SK-N-SH treated with all-trans-retinoic acid at 6 μM for 48 hours (cell line): ENCODE measurements around the gene TPRN.

Experiments used
- ATAC-seq: fragments of 200-7000 bp; cut with Tn5 transposase; 3 replicates; pipeline ENCODE4 v1.9.1; 2020; ENCODE audit warnings: mild to moderate bottlenecking, moderate library complexity
- ARNTL ChIP-seq: fragments of 450-650 bp; formaldehyde crosslinking; IDR thresholded peaks from 2 replicates; pipeline ENCODE4 v1.5.0; 2020; ENCODE audit warnings: low read depth, mild to moderate bottlenecking, moderate library complexity, borderline replicate concordance
- CREB5 ChIP-seq: fragments of 250-450 bp; sonication (Bioruptor Pico); IDR thresholded peaks from 2 replicates; pipeline ENCODE4 v1.5.1; 2020; ENCODE audit warnings: low read depth, mild to moderate bottlenecking, moderate library complexity
- ESRRG ChIP-seq: fragments of 250-450 bp; sonication (Bioruptor Pico); IDR thresholded peaks from 2 replicates; pipeline ENCODE4 v1.6.1; 2021; ENCODE audit warnings: mild to moderate bottlenecking
- GLIS3 ChIP-seq: fragments of 250-450 bp; sonication (Bioruptor Pico); IDR thresholded peaks from 2 replicates; pipeline ENCODE4 v1.5.0; 2020; ENCODE audit warnings: mild to moderate bottlenecking, moderate library complexity
- ISL1 ChIP-seq: fragments of 250-450 bp; sonication (Bioruptor Pico); IDR thresholded peaks from 2 replicates; pipeline ENCODE4 v2.1.2; 2022; ENCODE audit warnings: mild to moderate bottlenecking, moderate library complexity
- OSR1 ChIP-seq: fragments of 250-450 bp; sonication (Bioruptor Pico); IDR thresholded peaks from 2 replicates; pipeline ENCODE4 v1.8.0; 2022; ENCODE audit warnings: moderate library complexity, mild to moderate bottlenecking, inconsistent platforms
- PATZ1 ChIP-seq: fragments of 250-450 bp; sonication (Bioruptor Pico); IDR thresholded peaks from 2 replicates; pipeline ENCODE4 v1.8.0; 2020; ENCODE audit warnings: mild to moderate bottlenecking, moderate library complexity, borderline replicate concordance
- PPARA ChIP-seq: fragments of 250-450 bp; sonication (Bioruptor Pico); IDR thresholded peaks from 2 replicates; pipeline ENCODE4 v1.5.0; 2020; ENCODE audit warnings: mild to moderate bottlenecking, borderline replicate concordance
- RARB ChIP-seq: fragments of 250-450 bp; sonication (Bioruptor Pico); IDR thresholded peaks from 2 replicates; pipeline ENCODE4 v1.8.0; 2021; ENCODE audit warnings: mild to moderate bottlenecking, moderate library complexity
- SNAI2 ChIP-seq: fragments of 250-450 bp; sonication (Bioruptor Pico); IDR thresholded peaks from 2 replicates; pipeline ENCODE4 v1.5.0; 2020; ENCODE audit warnings: mild to moderate bottlenecking, moderate library complexity
- TCF4 ChIP-seq: fragments of 250-450 bp; sonication (Bioruptor Pico); IDR thresholded peaks from 2 replicates; pipeline ENCODE4 v1.8.0; 2021; ENCODE audit warnings: mild to moderate bottlenecking, moderate library complexity, borderline replicate concordance
- TOX ChIP-seq: fragments of 250-450 bp; sonication (Bioruptor Pico); IDR thresholded peaks from 2 replicates; pipeline ENCODE4 v1.8.0; 2021; ENCODE audit warnings: mild to moderate bottlenecking, moderate library complexity, borderline replicate concordance
- ZC3H10 ChIP-seq: fragments of 250-450 bp; sonication (Bioruptor Pico); IDR thresholded peaks from 2 replicates; pipeline ENCODE4 v1.5.1; 2021; ENCODE audit warnings: mild to moderate bottlenecking, moderate library complexity
- ZFP30 ChIP-seq: fragments of 450-650 bp; formaldehyde crosslinking; IDR thresholded peaks from 2 replicates; pipeline ENCODE4 v1.5.0; 2022; ENCODE audit warnings: mild to moderate bottlenecking, moderate library complexity
- ZNF565 ChIP-seq: fragments of 450-650 bp; formaldehyde crosslinking; conservative IDR thresholded peaks from 2 replicates; pipeline ENCODE4 v1.5.0; 2020; ENCODE audit warnings: low read depth, mild to moderate bottlenecking, moderate library complexity
- ZNF70 ChIP-seq: fragments of 450-650 bp; formaldehyde crosslinking; IDR thresholded peaks from 2 replicates; pipeline ENCODE4 v1.5.0; 2020; ENCODE audit warnings: mild to moderate bottlenecking, moderate library complexity
- TF ChIP-seq, protein P1 (sequence below): fragments of 250-450 bp; sonication (Bioruptor Pico); IDR thresholded peaks from 2 replicates; pipeline ENCODE4 v1.8.0; 2021; ENCODE audit warnings: low read depth, mild to moderate bottlenecking, moderate library complexity, borderline replicate concordance
- TF ChIP-seq, protein P2 (sequence below): fragments of 250-450 bp; sonication (Bioruptor Pico); IDR thresholded peaks from 2 replicates; pipeline ENCODE4 v1.5.1; 2021; ENCODE audit warnings: mild to moderate bottlenecking, moderate library complexity

The TPRN gene

GRCh38 chr9:137216188-137216965, 15.8 kb upstream of the TPRN start:
- ATAC-seq = no peak

GRCh38 chr9:137215196-137215986, 14.8 kb upstream of the TPRN start:
- no peak for ATAC-seq
- TF ChIP-seq PATZ1 (CRISPR knock-in tag) (no peak), CREB5 (CRISPR knock-in tag) (no peak), ARNTL (CRISPR knock-in tag) (no peak), RARB (no peak), PPARA (CRISPR knock-in tag) (no peak), GLIS3 (CRISPR knock-in tag) (no peak), ZC3H10 (no peak), TOX (no peak), OSR1 (CRISPR knock-in tag) (no peak), TCF4 (CRISPR knock-in tag) (no peak), ISL1 (CRISPR knock-in tag) (no peak), SNAI2 (CRISPR knock-in tag) (no peak)

More at GRCh38 chr9:137216188-137216965, 15.8 kb upstream of the TPRN start:
- TF ChIP-seq TCF4 (CRISPR knock-in tag) (no peak), ESRRG (CRISPR knock-in tag) (no peak)

- no peak for ATAC-seq
- no peak for TF ChIP-seq ISL1 (CRISPR knock-in tag)
- no peak for TF ChIP-seq TCF4 (CRISPR knock-in tag)
- TF ChIP-seq OSR1 (CRISPR knock-in tag) = no peak
- TF ChIP-seq, protein P1, sequence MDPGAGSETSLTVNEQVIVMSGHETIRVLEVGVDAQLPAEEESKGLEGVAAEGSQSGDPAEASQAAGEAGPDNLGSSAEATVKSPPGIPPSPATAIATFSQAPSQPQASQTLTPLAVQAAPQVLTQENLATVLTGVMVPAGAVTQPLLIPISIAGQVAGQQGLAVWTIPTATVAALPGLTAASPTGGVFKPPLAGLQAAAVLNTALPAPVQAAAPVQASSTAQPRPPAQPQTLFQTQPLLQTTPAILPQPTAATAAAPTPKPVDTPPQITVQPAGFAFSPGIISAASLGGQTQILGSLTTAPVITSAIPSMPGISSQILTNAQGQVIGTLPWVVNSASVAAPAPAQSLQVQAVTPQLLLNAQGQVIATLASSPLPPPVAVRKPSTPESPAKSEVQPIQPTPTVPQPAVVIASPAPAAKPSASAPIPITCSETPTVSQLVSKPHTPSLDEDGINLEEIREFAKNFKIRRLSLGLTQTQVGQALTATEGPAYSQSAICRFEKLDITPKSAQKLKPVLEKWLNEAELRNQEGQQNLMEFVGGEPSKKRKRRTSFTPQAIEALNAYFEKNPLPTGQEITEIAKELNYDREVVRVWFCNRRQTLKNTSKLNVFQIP (CRISPR knock-in tag) = no peak
- TF ChIP-seq RARB = no peak
- no peak for TF ChIP-seq ZFP30 (CRISPR knock-in tag)
- no peak for TF ChIP-seq ARNTL (CRISPR knock-in tag)
- no peak for TF ChIP-seq CREB5 (CRISPR knock-in tag)
- TF ChIP-seq PATZ1 (CRISPR knock-in tag) = no peak
- TF ChIP-seq TOX = no peak
- no peak for TF ChIP-seq ZNF565 (CRISPR knock-in tag)
- no peak for TF ChIP-seq ZNF70 (CRISPR knock-in tag)
- TF ChIP-seq, protein P2, sequence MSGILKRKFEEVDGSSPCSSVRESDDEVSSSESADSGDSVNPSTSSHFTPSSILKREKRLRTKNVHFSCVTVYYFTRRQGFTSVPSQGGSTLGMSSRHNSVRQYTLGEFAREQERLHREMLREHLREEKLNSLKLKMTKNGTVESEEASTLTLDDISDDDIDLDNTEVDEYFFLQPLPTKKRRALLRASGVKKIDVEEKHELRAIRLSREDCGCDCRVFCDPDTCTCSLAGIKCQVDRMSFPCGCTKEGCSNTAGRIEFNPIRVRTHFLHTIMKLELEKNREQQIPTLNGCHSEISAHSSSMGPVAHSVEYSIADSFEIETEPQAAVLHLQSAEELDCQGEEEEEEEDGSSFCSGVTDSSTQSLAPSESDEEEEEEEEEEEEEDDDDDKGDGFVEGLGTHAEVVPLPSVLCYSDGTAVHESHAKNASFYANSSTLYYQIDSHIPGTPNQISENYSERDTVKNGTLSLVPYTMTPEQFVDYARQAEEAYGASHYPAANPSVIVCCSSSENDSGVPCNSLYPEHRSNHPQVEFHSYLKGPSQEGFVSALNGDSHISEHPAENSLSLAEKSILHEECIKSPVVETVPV (CRISPR knock-in tag) = no peak
Measured at GRCh38 chr9:137214620-137215019, 14.1 kb upstream of the TPRN start.
